K562 (cell line): ENCODE data around the gene CAPN13. TPM values are rescaled to one million over a fixed set of nuclear protein-coding genes. Genes with fewer than 3 reads are reported as not detected.

ENCODE experiments used
- ATAC-seq: fragments of 200-7000 bp; cut with Tn5 transposase; 3 replicates; pipeline ENCODE4 v1.9.1; 2020; ENCODE audit warnings: moderate library complexity
- BruUV-seq: library from RNA; stranded (reverse); fragments of 400-500 nt; replicated peaks from 2 replicates; lab custom pipeline; 2021; lab: Mats Ljungman, UMichigan
- CTCF ChIA-PET: fragments of 300-600 bp; formaldehyde crosslinking; extraction: SDS; loops from one replicate; lab custom pipeline; 2021; ENCODE audit warnings: low intra/inter-chr PET ratio; lab: Yijun Ruan, JAX
- POLR2A ChIA-PET: fragments of 300-600, 350-650 bp; sonication (Branson Sonifier 250); formaldehyde crosslinking; extraction: SDS; loops from one replicate; lab custom pipeline; 2021; ENCODE audit warnings: antibody characterized with exemption, inconsistent platforms; lab: Yijun Ruan, JAX
- DNase-seq, 4 experiments: peaks; one replicate each; pipeline versions ENCODE4 v3.0.0 to v3.0.0-alpha.2; 2011 to 2018; ENCODE audit warnings: low spot score in 3 of 4, mixed read lengths in 3 of 4; ENCODE audit errors: extremely low read depth in 1 of 4
- FAIRE-seq: peaks from 2 replicates; lab custom pipeline; 2011; peaks lifted over from hg19 to GRCh38; lab: Jason Lieb, UNC
- H2AFZ ChIP-seq: 2 replicates; pipeline ENCODE4 v1.6.0; 2011; ENCODE audit warnings: low read depth, low read length, control low read depth, inconsistent platforms
- H3K27ac ChIP-seq: fragments of 200-600 bp; 3 replicates; pipeline ENCODE4 v1.8.0; 2011; ENCODE audit warnings: low read depth, mild to moderate bottlenecking, control low read depth, inconsistent platforms, low read length, moderate library complexity, mixed read lengths; ENCODE audit errors: extremely low read depth
- H3K27me3 ChIP-seq, 2 experiments: fragments of 300-600 bp in 1 of 2; 2 replicates in 1 of 2; 3 replicates in 1 of 2; pipeline versions ENCODE4 v1.6.0 to v1.8.0; 2011; ENCODE audit warnings: inconsistent platforms in 2 of 2, low read length in 2 of 2, mild to moderate bottlenecking in 1 of 2, mixed read lengths in 1 of 2, moderate library complexity in 1 of 2; ENCODE audit not compliant: control insufficient read depth in 2 of 2, insufficient read depth in 2 of 2
- H3K36me3 ChIP-seq: fragments of 300-600 bp; 3 replicates; pipeline ENCODE4 v1.8.0; 2011; ENCODE audit warnings: mild to moderate bottlenecking, low read length, inconsistent platforms; ENCODE audit not compliant: control insufficient read depth, insufficient read depth
- H3K4me1 ChIP-seq, 2 experiments: fragments of 200-600 bp in 1 of 2; replicated peaks in 1 of 2; 2 replicates in 1 of 2; 3 replicates in 1 of 2; pipeline versions ENCODE4 v1.5.1 to v1.8.0; 2011; ENCODE audit warnings: inconsistent platforms in 2 of 2, low read length in 2 of 2, mild to moderate bottlenecking in 1 of 2, mixed read lengths in 1 of 2, moderate library complexity in 1 of 2; ENCODE audit not compliant: control insufficient read depth in 2 of 2, insufficient read depth in 2 of 2
- H3K4me2 ChIP-seq: 2 replicates; pipeline ENCODE4 v1.6.1; 2011; ENCODE audit warnings: low read length, control low read depth, inconsistent platforms, mixed read lengths; ENCODE audit not compliant: insufficient read depth
- H3K4me3 ChIP-seq: fragments of 200-600 bp; sonication (generic), shearing (Covaris generic); 2 replicates; pipeline ENCODE4 v1.5.1; 2016; ENCODE audit warnings: control low read depth, inconsistent platforms
- H3K79me2 ChIP-seq: fragments of 200-600 bp; 3 replicates; pipeline ENCODE4 v1.8.0; 2011; ENCODE audit warnings: low read length, inconsistent platforms; ENCODE audit not compliant: control insufficient read depth, insufficient read depth
- H3K9ac ChIP-seq, 2 experiments: 2 replicates each; pipeline versions ENCODE4 v1.6.0 to v1.6.1; 2011; ENCODE audit warnings: low read depth in 2 of 2, low read length in 2 of 2, control low read depth in 1 of 2, inconsistent platforms in 1 of 2, mild to moderate bottlenecking in 1 of 2, mixed read lengths in 1 of 2; ENCODE audit not compliant: insufficient read depth in 1 of 2
- H3K9me1 ChIP-seq: one replicate; pipeline ENCODE4 v1.6.0; 2011; ENCODE audit warnings: inconsistent platforms, mild to moderate bottlenecking, low read length, moderate library complexity; ENCODE audit not compliant: control insufficient read depth, insufficient read depth
- H3K9me3 ChIP-seq: replicated peaks from 2 replicates; pipeline ENCODE4 v1.5.1; 2011; ENCODE audit warnings: low read depth, low read length, inconsistent platforms; ENCODE audit not compliant: control insufficient read depth, insufficient read depth
- H4K20me1 ChIP-seq: replicated peaks from 2 replicates; pipeline ENCODE4 v1.6.1; 2011; ENCODE audit warnings: low read length, inconsistent platforms, mixed read lengths; ENCODE audit not compliant: control insufficient read depth, insufficient read depth
- CHD4 ChIP-seq: fragments of 200-600 bp; sonication (generic); IDR thresholded peaks from 3 replicates; pipeline ENCODE4 v1.6.1; 2012; ENCODE audit warnings: low read depth, mild to moderate bottlenecking, mixed read lengths, low read length, inconsistent platforms; ENCODE audit not compliant: insufficient read depth, insufficient replicate concordance, poor library complexity, severe bottlenecking
- HNRNPH1 ChIP-seq: fragments of 200-400 bp; formaldehyde crosslinking; optimal IDR thresholded peaks from 2 replicates; pipeline ENCODE3; 2017; ENCODE audit warnings: low read depth, mild to moderate bottlenecking, low read length, moderate library complexity
- POLR2A ChIP-seq: fragments of 450-650 bp; conservative IDR thresholded peaks from 2 replicates; pipeline ENCODE4 v1.6.1; 2016
- SIN3B ChIP-seq: fragments of 450-650 bp; IDR thresholded peaks from 2 replicates; pipeline ENCODE4 v1.6.1; 2017; ENCODE audit warnings: low read depth, mild to moderate bottlenecking, moderate library complexity
- SP1 ChIP-seq: sonication (generic); formaldehyde crosslinking; IDR thresholded peaks from 2 replicates; pipeline ENCODE4 v1.8.1; 2022; ENCODE audit warnings: mild to moderate bottlenecking, missing genetic modification reagents
- TAL1 ChIP-seq: fragments of 450-650 bp; IDR thresholded peaks from 2 replicates; pipeline ENCODE4 v1.6.1; 2016; ENCODE audit warnings: mild to moderate bottlenecking
- TRIM24 ChIP-seq, 2 experiments: fragments of 450-650 bp; IDR thresholded peaks; 2 replicates each; pipeline ENCODE4 v1.6.1; 2016
- ZNF766 ChIP-seq: fragments of 200-800 bp; sonication (Bioruptor generic); conservative IDR thresholded peaks from 2 replicates; pipeline ENCODE4 v1.6.1; 2016; ENCODE audit warnings: missing genetic modification characterization, missing compliant biosample characterization
- WGBS: fragments of 100-300 bp; shearing (Covaris generic); methylation state at CpG from one replicate; pipeline ENCODE4 v1.1.6; 2016; ENCODE audit warnings: low coverage, mixed read lengths; ENCODE audit not compliant: insufficient coverage; ENCODE audit errors: missing lambda C conversion rate; 5-methylcytosine and 5-hydroxymethylcytosine counted together
- in situ Hi-C: fragments of 300-500 bp; cut with MboI; formaldehyde crosslinking; loops from 4 replicates; pipeline ENCODE4 v1.15.0; 2018; ENCODE audit warnings: inconsistent platforms, mixed read lengths
- intact Hi-C: fragments of 100-400 bp; cut with micrococcal nuclease; formaldehyde crosslinking; loops from 2 replicates; pipeline ENCODE4 v1.14.2; 2022
- polyA plus RNA-seq, 8 experiments: library from polyadenylated mRNA; depleted of rRNA in 4 of 8; stranded (reverse) in 5 of 8; unstranded in 3 of 8; fragments of >200 nt; fragmentation: Nextera tagmentation in 2 of 8; fragmentation: Illumina TruSeq in 1 of 8; extraction: Ambion mirVana in 2 of 8; extraction: Trizol in 1 of 8; gene quantifications; 2 replicates each; pipeline versions ENCODE4 v1.2.1 to v1.2.3, GENCODE V29; 2011 to 2014; ENCODE audit warnings: inconsistent platforms in 1 of 8, missing spikeins in 1 of 8
- total RNA-seq, 7 experiments: library from RNA; depleted of rRNA in 6 of 7; stranded (reverse); fragments of >200 nt in 6 of 7; fragmentation: Illumina TruSeq in 2 of 7; extraction: Trizol in 2 of 7; gene quantifications; 2 replicates each; pipeline versions ENCODE4 v1.2.1 to v1.2.3, GENCODE V29; 2011 to 2021; ENCODE audit warnings: low replicate concordance in 1 of 7
- TF ChIP-seq, protein P1 (sequence below): fragments of 450-650 bp; conservative IDR thresholded peaks from 2 replicates; pipeline ENCODE4 v1.6.1; 2016; ENCODE audit warnings: missing genetic modification characterization, low read depth, mild to moderate bottlenecking, control low read depth, missing compliant biosample characterization
- TF ChIP-seq, protein P2 (sequence below): fragments of 200-600 bp; sonication (generic); IDR thresholded peaks from one replicate; pipeline ENCODE4 v1.6.1; 2012; ENCODE audit warnings: mild to moderate bottlenecking, low read depth, low read length, inconsistent platforms

CAPN13 gene
- total and polyA plus RNA-seq, 9 of the 15 experiments (the other 6 are each of a cell fraction or from before 2014, with no cell fraction given), result not detected

DNA sequence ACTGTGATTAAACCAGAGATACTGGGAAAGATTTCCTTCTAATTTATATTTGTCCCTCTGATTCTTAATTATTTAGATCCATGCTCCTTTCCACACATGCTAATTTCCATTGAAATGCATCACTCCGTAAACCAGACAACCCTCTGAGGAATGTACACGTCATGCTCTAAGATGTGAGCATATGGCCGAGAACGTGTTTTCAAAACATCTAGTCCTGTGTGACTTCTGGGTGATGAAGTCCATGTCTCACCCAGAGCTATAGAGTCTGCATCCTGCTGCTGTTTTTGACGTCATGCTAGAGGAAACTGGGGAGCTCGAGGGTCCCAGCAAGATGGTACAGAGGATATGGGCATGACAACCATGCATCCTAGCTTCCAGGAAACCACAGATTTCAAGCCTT, 53.6 kb downstream of the CAPN13 start:
- CTCF ChIA-PET, result interaction anchor here (0.6 to 0.7 kb wide), 2 partner anchors 42 to 54 kb away, joined by 3 read pairs; partner anchors contain the start of gene CAPN13
- 0% methylated on average over 6 of the region's 6 CpGs for WGBS
- no peak for TF ChIP-seq TRIM24 (IDR thresholded peaks at IDR 0.05)
- no peak for TF ChIP-seq CHD4
- TF ChIP-seq TAL1, result no peak
- TF ChIP-seq, protein P1, sequence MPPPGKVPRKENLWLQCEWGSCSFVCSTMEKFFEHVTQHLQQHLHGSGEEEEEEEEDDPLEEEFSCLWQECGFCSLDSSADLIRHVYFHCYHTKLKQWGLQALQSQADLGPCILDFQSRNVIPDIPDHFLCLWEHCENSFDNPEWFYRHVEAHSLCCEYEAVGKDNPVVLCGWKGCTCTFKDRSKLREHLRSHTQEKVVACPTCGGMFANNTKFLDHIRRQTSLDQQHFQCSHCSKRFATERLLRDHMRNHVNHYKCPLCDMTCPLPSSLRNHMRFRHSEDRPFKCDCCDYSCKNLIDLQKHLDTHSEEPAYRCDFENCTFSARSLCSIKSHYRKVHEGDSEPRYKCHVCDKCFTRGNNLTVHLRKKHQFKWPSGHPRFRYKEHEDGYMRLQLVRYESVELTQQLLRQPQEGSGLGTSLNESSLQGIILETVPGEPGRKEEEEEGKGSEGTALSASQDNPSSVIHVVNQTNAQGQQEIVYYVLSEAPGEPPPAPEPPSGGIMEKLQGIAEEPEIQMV (tag), result no peak
- no peak for TF ChIP-seq HNRNPH1
- TF ChIP-seq POLR2A, result no peak
- TF ChIP-seq SP1, result no peak
- no peak for TF ChIP-seq ZNF766 (CRISPR knock-in tag)
- TF ChIP-seq, protein P2, sequence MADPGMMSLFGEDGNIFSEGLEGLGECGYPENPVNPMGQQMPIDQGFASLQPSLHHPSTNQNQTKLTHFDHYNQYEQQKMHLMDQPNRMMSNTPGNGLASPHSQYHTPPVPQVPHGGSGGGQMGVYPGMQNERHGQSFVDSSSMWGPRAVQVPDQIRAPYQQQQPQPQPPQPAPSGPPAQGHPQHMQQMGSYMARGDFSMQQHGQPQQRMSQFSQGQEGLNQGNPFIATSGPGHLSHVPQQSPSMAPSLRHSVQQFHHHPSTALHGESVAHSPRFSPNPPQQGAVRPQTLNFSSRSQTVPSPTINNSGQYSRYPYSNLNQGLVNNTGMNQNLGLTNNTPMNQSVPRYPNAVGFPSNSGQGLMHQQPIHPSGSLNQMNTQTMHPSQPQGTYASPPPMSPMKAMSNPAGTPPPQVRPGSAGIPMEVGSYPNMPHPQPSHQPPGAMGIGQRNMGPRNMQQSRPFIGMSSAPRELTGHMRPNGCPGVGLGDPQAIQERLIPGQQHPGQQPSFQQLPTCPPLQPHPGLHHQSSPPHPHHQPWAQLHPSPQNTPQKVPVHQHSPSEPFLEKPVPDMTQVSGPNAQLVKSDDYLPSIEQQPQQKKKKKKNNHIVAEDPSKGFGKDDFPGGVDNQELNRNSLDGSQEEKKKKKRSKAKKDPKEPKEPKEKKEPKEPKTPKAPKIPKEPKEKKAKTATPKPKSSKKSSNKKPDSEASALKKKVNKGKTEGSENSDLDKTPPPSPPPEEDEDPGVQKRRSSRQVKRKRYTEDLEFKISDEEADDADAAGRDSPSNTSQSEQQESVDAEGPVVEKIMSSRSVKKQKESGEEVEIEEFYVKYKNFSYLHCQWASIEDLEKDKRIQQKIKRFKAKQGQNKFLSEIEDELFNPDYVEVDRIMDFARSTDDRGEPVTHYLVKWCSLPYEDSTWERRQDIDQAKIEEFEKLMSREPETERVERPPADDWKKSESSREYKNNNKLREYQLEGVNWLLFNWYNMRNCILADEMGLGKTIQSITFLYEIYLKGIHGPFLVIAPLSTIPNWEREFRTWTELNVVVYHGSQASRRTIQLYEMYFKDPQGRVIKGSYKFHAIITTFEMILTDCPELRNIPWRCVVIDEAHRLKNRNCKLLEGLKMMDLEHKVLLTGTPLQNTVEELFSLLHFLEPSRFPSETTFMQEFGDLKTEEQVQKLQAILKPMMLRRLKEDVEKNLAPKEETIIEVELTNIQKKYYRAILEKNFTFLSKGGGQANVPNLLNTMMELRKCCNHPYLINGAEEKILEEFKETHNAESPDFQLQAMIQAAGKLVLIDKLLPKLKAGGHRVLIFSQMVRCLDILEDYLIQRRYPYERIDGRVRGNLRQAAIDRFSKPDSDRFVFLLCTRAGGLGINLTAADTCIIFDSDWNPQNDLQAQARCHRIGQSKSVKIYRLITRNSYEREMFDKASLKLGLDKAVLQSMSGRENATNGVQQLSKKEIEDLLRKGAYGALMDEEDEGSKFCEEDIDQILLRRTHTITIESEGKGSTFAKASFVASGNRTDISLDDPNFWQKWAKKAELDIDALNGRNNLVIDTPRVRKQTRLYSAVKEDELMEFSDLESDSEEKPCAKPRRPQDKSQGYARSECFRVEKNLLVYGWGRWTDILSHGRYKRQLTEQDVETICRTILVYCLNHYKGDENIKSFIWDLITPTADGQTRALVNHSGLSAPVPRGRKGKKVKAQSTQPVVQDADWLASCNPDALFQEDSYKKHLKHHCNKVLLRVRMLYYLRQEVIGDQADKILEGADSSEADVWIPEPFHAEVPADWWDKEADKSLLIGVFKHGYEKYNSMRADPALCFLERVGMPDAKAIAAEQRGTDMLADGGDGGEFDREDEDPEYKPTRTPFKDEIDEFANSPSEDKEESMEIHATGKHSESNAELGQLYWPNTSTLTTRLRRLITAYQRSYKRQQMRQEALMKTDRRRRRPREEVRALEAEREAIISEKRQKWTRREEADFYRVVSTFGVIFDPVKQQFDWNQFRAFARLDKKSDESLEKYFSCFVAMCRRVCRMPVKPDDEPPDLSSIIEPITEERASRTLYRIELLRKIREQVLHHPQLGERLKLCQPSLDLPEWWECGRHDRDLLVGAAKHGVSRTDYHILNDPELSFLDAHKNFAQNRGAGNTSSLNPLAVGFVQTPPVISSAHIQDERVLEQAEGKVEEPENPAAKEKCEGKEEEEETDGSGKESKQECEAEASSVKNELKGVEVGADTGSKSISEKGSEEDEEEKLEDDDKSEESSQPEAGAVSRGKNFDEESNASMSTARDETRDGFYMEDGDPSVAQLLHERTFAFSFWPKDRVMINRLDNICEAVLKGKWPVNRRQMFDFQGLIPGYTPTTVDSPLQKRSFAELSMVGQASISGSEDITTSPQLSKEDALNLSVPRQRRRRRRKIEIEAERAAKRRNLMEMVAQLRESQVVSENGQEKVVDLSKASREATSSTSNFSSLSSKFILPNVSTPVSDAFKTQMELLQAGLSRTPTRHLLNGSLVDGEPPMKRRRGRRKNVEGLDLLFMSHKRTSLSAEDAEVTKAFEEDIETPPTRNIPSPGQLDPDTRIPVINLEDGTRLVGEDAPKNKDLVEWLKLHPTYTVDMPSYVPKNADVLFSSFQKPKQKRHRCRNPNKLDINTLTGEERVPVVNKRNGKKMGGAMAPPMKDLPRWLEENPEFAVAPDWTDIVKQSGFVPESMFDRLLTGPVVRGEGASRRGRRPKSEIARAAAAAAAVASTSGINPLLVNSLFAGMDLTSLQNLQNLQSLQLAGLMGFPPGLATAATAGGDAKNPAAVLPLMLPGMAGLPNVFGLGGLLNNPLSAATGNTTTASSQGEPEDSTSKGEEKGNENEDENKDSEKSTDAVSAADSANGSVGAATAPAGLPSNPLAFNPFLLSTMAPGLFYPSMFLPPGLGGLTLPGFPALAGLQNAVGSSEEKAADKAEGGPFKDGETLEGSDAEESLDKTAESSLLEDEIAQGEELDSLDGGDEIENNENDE, result no peak
- no peak for TF ChIP-seq SIN3B

More for the DNA sequence above, 53.6 kb downstream of the CAPN13 start:
- H3K9ac ChIP-seq, result no peak overlapping the region
- H2AFZ ChIP-seq, result no peak overlapping the region
- H3K9me3 ChIP-seq, result no peaks in the 10 kb centered on the region
- intact Hi-C loops (no loop called here), in situ Hi-C loops (no loop called here)
- peaks cover 0 to 12% of the 10 kb centered on the region in 2 experiments; a peak in 3 of 5 replicates for H3K4me1 ChIP-seq
- ATAC-seq, result no peak
- no peak for DNase-seq
- H3K4me3 ChIP-seq, result no peak overlapping the region
- no peak for FAIRE-seq
- H3K27ac ChIP-seq, result no peak overlapping the region
- no peaks in the 10 kb centered on the region for H3K36me3 ChIP-seq
- no peaks in the 10 kb centered on the region for H3K79me2 ChIP-seq
- no peak overlapping the region for H3K4me2 ChIP-seq
- no peaks in the 10 kb centered on the region for H3K9me1 ChIP-seq
- no peaks in the 10 kb centered on the region for H4K20me1 ChIP-seq
- no TSS peak for BruUV-seq
- POLR2A ChIA-PET, result interaction anchor here (0.7 to 0.9 kb wide), 3 partner anchors 30 to 485 kb away, joined by 3 read pairs; no protein-coding TSS in a partner anchor
- peaks cover 9 to 51% of the 10 kb centered on the region in 2 experiments; a peak in 3 of 5 replicates for H3K27me3 ChIP-seq
